A673 (cell line): ENCODE data around the gene SKAP1. TPM values are rescaled to one million over a fixed set of nuclear protein-coding genes. Genes with fewer than 3 reads are reported as not detected.

ENCODE experiments used
- BruUV-seq: library from RNA; stranded (reverse); fragments of 400-500 nt; replicated peaks from 2 replicates; lab custom pipeline; 2021; lab: Mats Ljungman, UMichigan
- CTCF ChIA-PET: fragments of 300-600 bp; sonication (Branson Sonifier 250); formaldehyde crosslinking; loops from one replicate; lab custom pipeline; 2022; ENCODE audit warnings: antibody characterized with exemption; lab: Charles Lee
- POLR2A ChIA-PET: fragments of 300-600 bp; sonication (Branson Sonifier 250); formaldehyde crosslinking; loops from one replicate; lab custom pipeline; 2022; ENCODE audit warnings: antibody characterized with exemption; ENCODE audit not compliant: low non-redundant PET; lab: Charles Lee
- DNase-seq: peaks from one replicate; pipeline ENCODE4 v3.0.0-alpha.2; 2015; ENCODE audit warnings: low spot score
- H3K27ac ChIP-seq: fragments of 200-600 bp; sonication (generic); 2 replicates; pipeline ENCODE4 v1.5.1; 2016; ENCODE audit warnings: mixed run types, low read depth, mild to moderate bottlenecking, mixed read lengths, antibody characterized with exemption, low read length; ENCODE audit not compliant: poor library complexity, severe bottlenecking
- H3K27me3 ChIP-seq: fragments of 200-600 bp; sonication (generic); replicated peaks from 2 replicates; pipeline ENCODE4 v1.6.1; 2017; ENCODE audit warnings: mixed run types, low read depth, mild to moderate bottlenecking, mixed read lengths, antibody characterized with exemption, low read length; ENCODE audit not compliant: insufficient read depth, poor library complexity
- H3K36me3 ChIP-seq: fragments of 200-600 bp; sonication (generic); 2 replicates; pipeline ENCODE4 v1.6.1; 2016; ENCODE audit warnings: mixed run types, mild to moderate bottlenecking, mixed read lengths, antibody characterized with exemption, low read length; ENCODE audit not compliant: insufficient read depth, poor library complexity, severe bottlenecking
- H3K4me1 ChIP-seq: fragments of 200-600 bp; sonication (generic); 2 replicates; pipeline ENCODE4 v1.6.1; 2017; ENCODE audit warnings: mixed run types, mild to moderate bottlenecking, mixed read lengths, antibody characterized with exemption, low read length; ENCODE audit not compliant: insufficient read depth, poor library complexity, severe bottlenecking
- H3K4me3 ChIP-seq: fragments of 200-600 bp; sonication (generic); 2 replicates; pipeline ENCODE4 v1.5.1; 2016; ENCODE audit warnings: low read depth, mixed run types, mild to moderate bottlenecking, mixed read lengths, low read length; ENCODE audit not compliant: poor library complexity, severe bottlenecking
- H3K9me3 ChIP-seq: fragments of 200-600 bp; sonication (generic); 2 replicates; pipeline ENCODE4 v1.6.1; 2016; ENCODE audit warnings: mixed run types, low read depth, mild to moderate bottlenecking, mixed read lengths, antibody characterized with exemption, low read length; ENCODE audit not compliant: poor library complexity, severe bottlenecking
- CTCF ChIP-seq: fragments of 300-800, 200-600 bp; sonication (generic); conservative IDR thresholded peaks from 2 replicates; pipeline ENCODE4 v1.5.1; 2017; ENCODE audit warnings: low read depth, mild to moderate bottlenecking, antibody characterized with exemption, low read length, moderate library complexity, mixed read lengths
- EZH2 ChIP-seq: fragments of 200-600 bp; sonication (generic); IDR thresholded peaks from 2 replicates; pipeline ENCODE4 v1.6.1; 2017; ENCODE audit warnings: borderline replicate concordance, low read depth, mild to moderate bottlenecking, mixed read lengths, antibody characterized with exemption, low read length; ENCODE audit not compliant: poor library complexity, severe bottlenecking
- intact Hi-C: fragments of 100-400 bp; cut with micrococcal nuclease; formaldehyde crosslinking; loops from one replicate; pipeline ENCODE4 v1.10.0; 2022; ENCODE audit not compliant: unreplicated experiment
- total RNA-seq: library from RNA; stranded (reverse); gene quantifications from 2 replicates; pipeline ENCODE4 v1.2.3, GENCODE V29; 2021

SKAP1 gene
- total RNA-seq, 1 experiment from 2014 or later: not detected

- peak; percentile 64 for DNase-seq
- H3K27me3 ChIP-seq: no peaks in the 10 kb centered on the region
- ChIA-PET POLR2A (interaction anchor here (0.6 kb wide), 1 partner anchor 619 kb away, joined by 3 read pairs; no protein-coding TSS in a partner anchor), CTCF (interaction anchor here (0.9 to 2.1 kb wide), 4 partner anchors 15 to 412 kb away, joined by 3 to 6 read pairs (median 4); no protein-coding TSS in a partner anchor)
- TF ChIP-seq CTCF (peak; percentile 69), EZH2 (no peak)
- no TSS peak for BruUV-seq
- no peaks in the 10 kb centered on the region for H3K9me3 ChIP-seq
- no peak overlapping the region for H3K27ac ChIP-seq
- no peak overlapping the region for H3K4me3 ChIP-seq
- intact Hi-C loops: loop anchor here (5.0 kb wide), 2 partner anchors 113 to 358 kb away; partner anchors contain the start of gene HOXB8
- H3K4me1 ChIP-seq: peaks cover 39% of the 10 kb centered on the region
- H3K36me3 ChIP-seq: no peaks in the 10 kb centered on the region
These were observed 170.2 kb downstream of the SKAP1 start for GRCh38 chr17:48259694-48260291.

GRCh38 chr17:48258331-48258730, 171.7 kb downstream of the SKAP1 start:
- no peaks in the 10 kb centered on the region for H3K36me3 ChIP-seq
- no peak for DNase-seq
- ChIA-PET POLR2A (interaction anchor here (0.6 kb wide), 1 partner anchor 337 kb away, joined by 14 read pairs; no protein-coding TSS in a partner anchor), CTCF (interaction anchor here (2.1 kb wide), 1 partner anchor 14 kb away, joined by 6 read pairs; no protein-coding TSS in a partner anchor)
- H3K4me3 ChIP-seq: no peak overlapping the region
- no peaks in the 10 kb centered on the region for H3K27me3 ChIP-seq
- H3K27ac ChIP-seq: peak overlapping the region; percentile 33
- peaks cover 45% of the 10 kb centered on the region for H3K4me1 ChIP-seq
- no TSS peak for BruUV-seq
- H3K9me3 ChIP-seq: no peaks in the 10 kb centered on the region
- intact Hi-C loops: no loop called here
- TF ChIP-seq CTCF: no peak
- TF ChIP-seq EZH2: no peak

GRCh38 chr17:48255759-48256158, 174.3 kb downstream of the SKAP1 start:
- CTCF ChIA-PET: no interaction called here

More at GRCh38 chr17:48255759-48256158, 174.3 kb downstream of the SKAP1 start:
- DNase-seq: no peak
- Histone ChIP-seq H3K4me1 (peaks cover 52% of the 10 kb centered on the region), H3K36me3 (no peaks in the 10 kb centered on the region), H3K27me3 (no peaks in the 10 kb centered on the region), H3K9me3 (no peaks in the 10 kb centered on the region), H3K4me3 (no peak overlapping the region), H3K27ac (no peak overlapping the region)
- POLR2A ChIA-PET: no interaction called here
- intact Hi-C loops: no loop called here
- BruUV-seq: no TSS peak
- no peak for TF ChIP-seq CTCF
- no peak for TF ChIP-seq EZH2
